ENCODE measurements around the gene LEPR.
"Not testable (repeated sequence)": the region's sequence is repeated elsewhere in the genome, so short reads cannot be mapped to it uniquely, and the experiment has no call there.

Gene LEPR, protein sequence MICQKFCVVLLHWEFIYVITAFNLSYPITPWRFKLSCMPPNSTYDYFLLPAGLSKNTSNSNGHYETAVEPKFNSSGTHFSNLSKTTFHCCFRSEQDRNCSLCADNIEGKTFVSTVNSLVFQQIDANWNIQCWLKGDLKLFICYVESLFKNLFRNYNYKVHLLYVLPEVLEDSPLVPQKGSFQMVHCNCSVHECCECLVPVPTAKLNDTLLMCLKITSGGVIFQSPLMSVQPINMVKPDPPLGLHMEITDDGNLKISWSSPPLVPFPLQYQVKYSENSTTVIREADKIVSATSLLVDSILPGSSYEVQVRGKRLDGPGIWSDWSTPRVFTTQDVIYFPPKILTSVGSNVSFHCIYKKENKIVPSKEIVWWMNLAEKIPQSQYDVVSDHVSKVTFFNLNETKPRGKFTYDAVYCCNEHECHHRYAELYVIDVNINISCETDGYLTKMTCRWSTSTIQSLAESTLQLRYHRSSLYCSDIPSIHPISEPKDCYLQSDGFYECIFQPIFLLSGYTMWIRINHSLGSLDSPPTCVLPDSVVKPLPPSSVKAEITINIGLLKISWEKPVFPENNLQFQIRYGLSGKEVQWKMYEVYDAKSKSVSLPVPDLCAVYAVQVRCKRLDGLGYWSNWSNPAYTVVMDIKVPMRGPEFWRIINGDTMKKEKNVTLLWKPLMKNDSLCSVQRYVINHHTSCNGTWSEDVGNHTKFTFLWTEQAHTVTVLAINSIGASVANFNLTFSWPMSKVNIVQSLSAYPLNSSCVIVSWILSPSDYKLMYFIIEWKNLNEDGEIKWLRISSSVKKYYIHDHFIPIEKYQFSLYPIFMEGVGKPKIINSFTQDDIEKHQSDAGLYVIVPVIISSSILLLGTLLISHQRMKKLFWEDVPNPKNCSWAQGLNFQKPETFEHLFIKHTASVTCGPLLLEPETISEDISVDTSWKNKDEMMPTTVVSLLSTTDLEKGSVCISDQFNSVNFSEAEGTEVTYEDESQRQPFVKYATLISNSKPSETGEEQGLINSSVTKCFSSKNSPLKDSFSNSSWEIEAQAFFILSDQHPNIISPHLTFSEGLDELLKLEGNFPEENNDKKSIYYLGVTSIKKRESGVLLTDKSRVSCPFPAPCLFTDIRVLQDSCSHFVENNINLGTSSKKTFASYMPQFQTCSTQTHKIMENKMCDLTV

DNA sequence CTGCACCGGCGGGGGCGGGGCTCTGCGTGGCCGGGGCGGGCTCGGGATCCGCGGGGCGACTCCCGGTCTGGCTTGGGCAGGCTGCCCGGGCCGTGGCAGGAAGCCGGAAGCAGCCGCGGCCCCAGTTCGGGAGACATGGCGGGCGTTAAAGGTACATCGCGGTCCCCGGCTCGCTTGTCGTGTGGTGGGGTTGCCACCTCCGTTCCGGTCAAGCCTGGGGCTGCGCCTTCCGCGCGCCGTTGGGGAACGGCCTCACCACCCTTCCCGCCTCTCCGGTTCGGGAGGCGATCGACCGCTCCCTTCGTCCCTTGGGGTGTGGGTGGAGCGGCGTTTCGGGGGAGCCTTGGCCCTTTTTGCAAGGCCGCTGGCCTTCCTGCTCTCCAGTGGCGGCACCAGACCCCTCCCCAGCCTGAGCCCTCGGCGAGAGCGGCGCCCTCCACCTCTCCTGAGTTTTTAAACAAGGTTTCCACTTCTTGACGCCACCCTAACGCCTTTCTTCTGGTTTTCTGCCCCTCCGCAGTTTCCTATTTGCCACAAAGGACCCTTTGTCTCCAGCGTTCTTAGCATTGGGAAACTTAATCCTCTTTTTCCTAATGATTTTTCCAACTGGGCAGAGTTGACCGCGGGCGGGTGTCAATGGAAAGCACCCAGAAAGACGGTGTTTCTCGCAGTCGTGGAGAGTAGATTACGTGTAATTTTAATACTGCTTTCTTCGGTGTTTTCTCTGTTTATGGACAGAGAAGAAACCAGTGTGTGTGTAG is at the start of gene LEPR, which contains the start of gene LEPROT:
TSS of gene LEPR (plus strand) at position 79 of the 761 bp plus-strand sequence. CDS start 144,898 bp downstream, outside the sequence.
TSS of gene LEPROT (plus strand) at position 79 of the 761 bp plus-strand sequence. CDS start at position 136, 57 bp downstream.
- Mint-ChIP-seq H3K27me3 (no peaks in the 10 kb centered on the region), H3K4me1 (peaks cover 8% of the 10 kb centered on the region), H3K4me3 (no peak within 1 kb of the TSS), H3K27ac (ENCODE audit: low read depth) (no peak within 1 kb of the TSS), H3K9me3 (no peaks in the 10 kb centered on the region), H3K36me3 (ENCODE audit: insufficient read depth) (peaks cover 11% of the 10 kb centered on the region)
- ATAC-seq (replicated peaks; ENCODE audit: extremely low read depth, poor library complexity, severe bottlenecking): no peak
- DNase-seq (ENCODE audit: low spot score in 2 of 2): no peak

DNA sequence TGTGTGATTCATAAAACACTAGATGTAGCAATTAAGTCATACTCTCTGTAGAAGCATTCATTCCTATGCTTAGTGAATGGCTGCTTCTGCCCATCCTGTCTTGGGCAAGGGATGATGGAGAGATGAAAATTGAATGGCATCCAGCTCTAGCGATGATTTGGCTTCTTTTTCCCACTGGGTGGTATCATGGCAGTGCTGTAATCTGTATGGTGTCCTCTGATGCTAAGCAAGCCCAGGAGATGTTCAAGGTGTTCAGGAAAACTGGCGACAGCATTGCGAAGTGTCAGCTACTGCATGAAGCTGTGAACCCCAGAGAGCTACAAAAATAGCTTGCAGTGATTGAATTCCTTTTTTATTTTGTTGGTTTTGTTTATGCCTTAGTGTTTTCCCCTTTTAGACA is 48.9 kb upstream of the LEPR start:
- H3K27me3 Mint-ChIP-seq: no peaks in the 10 kb centered on the region
- peaks cover 2% of the 10 kb centered on the region for H3K36me3 Mint-ChIP-seq (ENCODE audit: insufficient read depth)
- ATAC-seq (replicated peaks; ENCODE audit: extremely low read depth, poor library complexity, severe bottlenecking) (no peak), DNase-seq (ENCODE audit: low spot score in 2 of 2) (no peak)
- no peak overlapping the region for H3K27ac Mint-ChIP-seq (ENCODE audit: low read depth)
- no peaks in the 10 kb centered on the region for H3K9me3 Mint-ChIP-seq
- H3K4me1 Mint-ChIP-seq: no peaks in the 10 kb centered on the region
- no peak overlapping the region for H3K4me3 Mint-ChIP-seq

DNA sequence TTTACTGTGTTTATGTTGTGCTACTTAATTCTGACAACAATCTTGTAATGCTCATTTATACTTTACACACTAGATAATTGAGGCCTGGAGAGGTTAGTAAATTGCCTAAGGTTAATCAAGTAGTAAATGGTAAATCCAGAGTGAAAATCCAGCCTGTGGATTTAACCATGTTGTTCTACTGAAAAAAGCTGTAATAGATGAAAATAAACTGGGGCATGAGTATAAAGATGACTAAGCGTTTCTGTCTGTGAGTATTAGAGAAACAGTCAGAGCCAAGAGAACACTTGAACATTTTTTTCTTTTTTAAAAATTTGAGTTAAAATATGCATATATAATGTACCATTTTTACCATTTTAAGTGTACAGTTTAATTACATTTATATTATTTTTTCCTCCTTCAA is 47.9 kb upstream of the LEPR start:
- no peaks in the 10 kb centered on the region for H3K27me3 Mint-ChIP-seq
- no peaks in the 10 kb centered on the region for H3K9me3 Mint-ChIP-seq
- no peak overlapping the region for H3K4me3 Mint-ChIP-seq
- H3K36me3 Mint-ChIP-seq (ENCODE audit: insufficient read depth): peaks cover 2% of the 10 kb centered on the region
- H3K27ac Mint-ChIP-seq (ENCODE audit: low read depth): no peak overlapping the region
- DNase-seq (ENCODE audit: low spot score in 2 of 2): no peak
- H3K4me1 Mint-ChIP-seq: no peaks in the 10 kb centered on the region
- ATAC-seq (replicated peaks; ENCODE audit: extremely low read depth, poor library complexity, severe bottlenecking): no peak

DNA sequence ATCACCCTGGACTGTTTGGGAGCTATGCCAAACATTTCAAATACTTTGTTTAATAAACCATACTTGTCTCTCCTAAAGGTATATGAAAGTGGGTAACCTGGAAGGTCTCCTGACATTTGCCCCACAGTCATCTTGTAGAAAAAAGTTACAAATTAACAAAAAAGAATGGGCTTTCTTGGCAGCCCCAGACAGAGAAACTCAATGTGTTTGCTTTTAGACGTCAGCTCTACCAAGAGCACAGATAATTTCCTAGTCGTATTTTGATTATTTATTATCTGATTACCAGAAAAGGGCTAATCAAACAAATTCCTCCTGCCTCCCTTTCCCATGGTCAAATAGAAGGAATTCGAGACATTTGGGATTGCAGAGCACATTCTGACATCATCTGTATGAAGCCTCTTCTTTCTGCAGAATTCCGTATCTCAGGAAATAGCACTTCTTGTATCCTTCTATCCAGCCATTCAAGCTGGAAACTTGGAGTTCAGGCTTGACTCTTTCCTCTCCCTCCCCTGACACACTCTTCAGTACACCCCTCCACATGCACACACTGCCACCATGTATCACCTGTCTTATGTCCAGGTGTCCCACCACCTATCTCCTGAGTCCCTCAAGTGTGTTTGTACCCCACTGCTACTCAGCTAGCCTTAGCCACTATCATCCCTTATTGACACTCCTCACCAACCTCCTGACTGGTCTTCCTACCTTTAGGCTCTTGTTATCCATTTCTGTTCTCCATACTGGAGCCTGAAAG is 42.8 kb upstream of the LEPR start:
- Mint-ChIP-seq H3K9me3 (no peaks in the 10 kb centered on the region), H3K27me3 (no peaks in the 10 kb centered on the region), H3K4me3 (no peak overlapping the region), H3K4me1 (no peaks in the 10 kb centered on the region), H3K36me3 (ENCODE audit: insufficient read depth) (peaks cover 2% of the 10 kb centered on the region), H3K27ac (ENCODE audit: low read depth) (no peak overlapping the region)
- ATAC-seq (replicated peaks; ENCODE audit: extremely low read depth, poor library complexity, severe bottlenecking) (no peak), DNase-seq (ENCODE audit: low spot score in 2 of 2) (no peak)

DNA sequence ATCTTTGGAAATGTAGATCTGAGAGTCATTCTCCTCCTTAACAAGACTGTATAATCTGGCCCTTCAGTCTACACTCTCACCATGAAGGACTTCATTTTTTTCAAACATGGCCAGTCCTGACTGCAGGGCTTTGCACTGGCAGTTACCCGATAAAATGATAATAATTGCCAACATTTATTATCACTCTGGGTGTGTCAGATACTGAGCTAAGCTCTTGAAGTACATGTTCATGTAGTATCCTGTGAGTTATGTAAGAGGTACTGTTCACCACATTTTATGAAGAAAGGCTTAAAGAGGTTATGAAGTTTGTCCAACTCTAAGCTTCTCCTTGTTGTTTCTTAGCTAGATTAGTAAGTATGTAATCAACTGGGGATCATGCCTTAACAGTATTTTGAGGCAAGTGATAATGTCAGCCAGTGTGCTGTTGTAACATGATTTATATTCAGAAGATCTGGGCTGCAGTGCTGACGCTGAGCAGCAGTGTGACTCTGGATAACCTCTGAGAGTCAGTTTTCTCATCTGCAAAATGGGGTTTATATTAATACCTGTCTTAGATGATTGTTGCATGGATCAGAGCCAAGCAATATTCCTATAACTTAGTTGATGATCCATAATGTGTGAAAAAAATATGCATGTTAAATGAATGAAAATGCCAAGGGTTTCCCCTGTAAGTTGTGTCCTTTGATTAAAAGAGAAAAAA is 42.1 kb upstream of the LEPR start:
- DNase-seq (ENCODE audit: low spot score in 2 of 2) (no peak), ATAC-seq (replicated peaks; ENCODE audit: extremely low read depth, poor library complexity, severe bottlenecking) (no peak)
- Mint-ChIP-seq H3K36me3 (ENCODE audit: insufficient read depth) (peaks cover 2% of the 10 kb centered on the region), H3K4me3 (no peak overlapping the region), H3K27me3 (no peaks in the 10 kb centered on the region), H3K4me1 (no peaks in the 10 kb centered on the region), H3K9me3 (no peaks in the 10 kb centered on the region), H3K27ac (ENCODE audit: low read depth) (no peak overlapping the region)

DNA sequence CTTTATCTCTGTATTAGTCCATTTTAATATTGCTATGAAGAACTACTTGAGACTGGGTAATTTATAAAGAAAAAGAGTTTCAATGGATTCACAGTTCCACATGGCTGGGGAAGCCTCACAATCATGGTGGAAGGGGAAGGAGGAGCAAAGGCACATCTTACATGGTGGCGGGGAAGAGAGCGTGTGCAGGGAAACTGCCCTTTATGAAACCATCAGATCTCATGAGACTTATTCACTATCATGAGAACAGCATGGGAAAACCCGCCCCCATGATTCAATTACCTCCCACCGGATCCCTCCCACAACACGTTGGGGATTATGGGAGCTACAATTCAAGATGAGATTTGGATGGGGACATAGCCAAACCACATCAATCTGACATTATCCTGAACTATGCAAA is 36.0 kb upstream of the LEPR start:
- not testable (repeated sequence) for DNase-seq (ENCODE audit: low spot score in 2 of 2); H3K9me3 Mint-ChIP-seq; H3K27me3 Mint-ChIP-seq; H3K36me3 Mint-ChIP-seq (ENCODE audit: insufficient read depth); H3K4me3 Mint-ChIP-seq; H3K27ac Mint-ChIP-seq (ENCODE audit: low read depth); ATAC-seq (replicated peaks; ENCODE audit: extremely low read depth, poor library complexity, severe bottlenecking); H3K4me1 Mint-ChIP-seq

DNA sequence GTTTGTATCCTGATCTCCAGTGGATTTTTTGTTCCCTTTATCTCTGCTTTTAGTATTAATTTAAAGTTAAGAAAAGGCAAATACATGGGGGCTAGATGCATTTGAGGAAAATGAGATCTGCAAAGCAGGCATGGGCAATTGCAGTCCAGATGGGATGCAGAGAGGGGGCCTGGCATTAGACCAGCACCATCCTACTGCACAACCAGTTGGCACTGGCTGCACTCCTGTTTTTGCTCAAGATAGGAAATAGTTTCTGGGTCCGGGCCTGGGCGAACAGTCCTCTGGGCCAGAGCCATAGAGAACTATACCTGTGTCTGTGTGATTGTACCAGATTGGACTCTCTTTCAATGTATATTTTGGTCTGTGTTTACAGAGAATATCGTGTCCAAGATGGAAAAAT is 34.0 kb upstream of the LEPR start:
- no peak overlapping the region for H3K4me3 Mint-ChIP-seq
- no peaks in the 10 kb centered on the region for H3K27me3 Mint-ChIP-seq
- peaks cover 6% of the 10 kb centered on the region for H3K36me3 Mint-ChIP-seq (ENCODE audit: insufficient read depth)
- no peaks in the 10 kb centered on the region for H3K9me3 Mint-ChIP-seq
- H3K4me1 Mint-ChIP-seq: no peaks in the 10 kb centered on the region
- no peak overlapping the region for H3K27ac Mint-ChIP-seq (ENCODE audit: low read depth)
- DNase-seq (ENCODE audit: low spot score in 2 of 2) (no peak), ATAC-seq (replicated peaks; ENCODE audit: extremely low read depth, poor library complexity, severe bottlenecking) (no peak)

DNA sequence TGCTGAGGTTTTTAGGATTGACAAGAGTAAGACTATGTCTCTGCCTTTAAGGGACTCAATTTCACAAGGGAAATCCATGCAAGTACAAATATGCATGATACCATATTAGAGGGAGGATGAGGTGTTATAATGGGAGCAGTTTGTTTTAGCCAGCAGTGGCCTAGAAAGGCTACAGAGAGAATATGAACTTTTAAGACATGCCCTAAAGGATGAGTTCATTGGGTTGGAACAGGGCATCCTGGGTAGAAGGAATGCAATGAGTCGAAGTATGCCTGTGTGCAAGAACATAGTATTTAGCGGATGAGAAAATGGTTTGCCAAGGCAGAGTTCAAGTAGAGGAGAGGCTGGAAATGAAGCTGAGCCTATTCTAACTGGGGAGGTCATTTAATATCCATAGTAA is 32.6 kb upstream of the LEPR start:
- no peak for ATAC-seq (replicated peaks; ENCODE audit: extremely low read depth, poor library complexity, severe bottlenecking)
- no peaks in the 10 kb centered on the region for H3K4me1 Mint-ChIP-seq
- DNase-seq (ENCODE audit: low spot score in 2 of 2): no peak
- H3K27me3 Mint-ChIP-seq: no peaks in the 10 kb centered on the region
- peaks cover 6% of the 10 kb centered on the region for H3K36me3 Mint-ChIP-seq (ENCODE audit: insufficient read depth)
- no peak overlapping the region for H3K27ac Mint-ChIP-seq (ENCODE audit: low read depth)
- H3K9me3 Mint-ChIP-seq: no peaks in the 10 kb centered on the region
- H3K4me3 Mint-ChIP-seq: no peak overlapping the region

DNA sequence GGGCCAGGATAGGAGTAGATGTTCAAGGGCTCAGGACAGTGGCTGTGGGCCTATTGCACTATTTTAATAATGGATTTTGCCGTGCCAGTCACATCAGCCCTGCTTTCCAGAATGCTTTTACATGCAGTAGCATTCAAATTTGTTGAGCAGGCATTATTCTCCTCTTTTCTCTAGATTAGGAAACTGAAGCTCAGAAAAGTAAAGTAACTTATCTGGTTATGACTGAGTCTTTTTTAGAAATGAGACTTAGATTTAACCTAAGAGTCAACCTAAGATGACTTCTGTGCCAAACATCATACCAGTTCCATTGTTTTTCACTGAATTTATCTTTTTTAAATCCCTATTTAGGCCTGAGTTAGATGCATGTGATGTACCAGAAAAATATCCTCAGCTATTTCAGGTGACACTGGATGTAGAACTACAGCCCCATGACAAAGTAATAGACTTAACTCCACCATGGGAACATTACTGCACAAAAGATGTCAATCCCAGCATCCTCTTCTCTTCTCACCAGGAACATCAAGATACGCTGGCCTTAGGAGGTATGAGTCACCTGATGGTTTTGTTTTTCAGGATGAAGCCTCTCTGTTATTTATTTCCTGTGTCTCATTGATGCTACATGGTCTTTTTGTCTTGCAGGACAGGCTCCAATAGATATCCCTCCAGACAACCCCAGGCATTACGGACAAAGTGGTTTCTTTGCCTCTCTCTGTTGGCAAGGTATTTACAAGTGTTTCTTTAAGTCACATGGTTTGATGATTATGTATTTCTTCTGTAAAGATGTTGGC is 31.4 kb upstream of the LEPR start:
- Mint-ChIP-seq H3K9me3 (no peaks in the 10 kb centered on the region), H3K27me3 (no peaks in the 10 kb centered on the region), H3K4me1 (no peaks in the 10 kb centered on the region), H3K36me3 (ENCODE audit: insufficient read depth) (peaks cover 6% of the 10 kb centered on the region), H3K4me3 (no peak overlapping the region), H3K27ac (ENCODE audit: low read depth) (no peak overlapping the region)
- DNase-seq (ENCODE audit: low spot score in 2 of 2) (no peak), ATAC-seq (replicated peaks; ENCODE audit: extremely low read depth, poor library complexity, severe bottlenecking) (no peak)

DNA sequence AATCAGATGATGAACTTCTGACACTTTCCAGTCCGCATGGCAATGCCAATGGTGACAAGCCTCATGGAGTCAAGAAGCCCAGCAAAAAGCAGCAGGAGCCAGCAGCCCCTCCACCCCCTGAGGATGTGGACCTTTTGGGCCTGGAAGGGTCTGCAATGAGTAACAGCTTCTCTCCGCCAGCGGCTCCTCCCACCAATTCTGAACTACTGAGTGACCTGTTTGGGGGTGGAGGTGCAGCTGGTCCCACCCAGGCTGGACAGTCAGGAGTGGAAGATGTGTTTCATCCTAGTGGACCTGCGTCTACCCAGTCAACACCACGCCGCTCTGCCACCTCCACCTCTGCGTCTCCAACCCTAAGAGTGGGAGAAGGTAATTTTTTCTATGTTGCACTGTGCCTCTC is 28.0 kb upstream of the LEPR start:
- DNase-seq (ENCODE audit: low spot score in 2 of 2) (no peak), ATAC-seq (replicated peaks; ENCODE audit: extremely low read depth, poor library complexity, severe bottlenecking) (no peak)
- Mint-ChIP-seq H3K27me3 (no peaks in the 10 kb centered on the region), H3K27ac (ENCODE audit: low read depth) (no peak overlapping the region), H3K36me3 (ENCODE audit: insufficient read depth) (peaks cover 3% of the 10 kb centered on the region), H3K9me3 (no peaks in the 10 kb centered on the region), H3K4me1 (no peaks in the 10 kb centered on the region), H3K4me3 (no peak overlapping the region)

All from central memory CD8-positive, alpha-beta T cell (primary cell).